Tibial artery (tissue), 4 donors: Measurements from ENCODE around the gene SLIT3.

Experiments used
- DNase-seq, 2 donors: peaks; one replicate each; pipeline ENCODE4 v3.0.0-alpha.2; 2019
- H3K27ac ChIP-seq, 2 donors: fragments of 200-600 bp; sonication (generic) in 1 of 2; 1 replicate in 1 of 2; 2 replicates in 1 of 2; pipeline ENCODE4 v1.5.1; 2018 to 2019; ENCODE audit warnings: mild to moderate bottlenecking in 1 of 2
- H3K27me3 ChIP-seq, 2 donors: fragments of 200-600 bp; sonication (generic) in 1 of 2; one replicate each; pipeline versions ENCODE4 v1.5.1 to v1.6.0; 2016 to 2019
- H3K36me3 ChIP-seq, 3 donors: fragments of 200-600 bp; sonication (generic) in 2 of 3; one replicate each; pipeline ENCODE4 v1.5.1; 2016 to 2019; ENCODE audit warnings: mild to moderate bottlenecking in 2 of 3
- H3K4me1 ChIP-seq, 4 donors: fragments of 200-600 bp; sonication (generic) in 2 of 4; 1 replicate in 3 of 4; 2 replicates in 1 of 4; pipeline ENCODE4 v1.5.1; 2016 to 2019
- H3K4me3 ChIP-seq, 2 donors: fragments of 200-600 bp; sonication (generic) in 1 of 2; 1 replicate in 1 of 2; 2 replicates in 1 of 2; pipeline ENCODE4 v1.5.1; 2018 to 2019; ENCODE audit warnings: mild to moderate bottlenecking in 2 of 2
- H3K9me3 ChIP-seq, 3 donors: fragments of 200-600 bp; sonication (generic) in 1 of 3; one replicate each; pipeline ENCODE4 v1.5.1; 2016 to 2019
- intact Hi-C: fragments of 100-400 bp; cut with DNase I; formaldehyde crosslinking; loops from one replicate; pipeline ENCODE4 v1.15.0; 2023; ENCODE audit warnings: low total_unique reads
- TF ChIP-seq, protein P1 (sequence below), 2 experiments: fragments of 200-600 bp in 1 of 2; fragments of 450-650 bp in 1 of 2; IDR thresholded peaks; one replicate each; pipeline ENCODE4 v1.5.1; 2017 to 2019; ENCODE audit warnings: antibody characterized with exemption in 2 of 2, mild to moderate bottlenecking in 1 of 2, moderate library complexity in 1 of 2

Gene SLIT3

DNA sequence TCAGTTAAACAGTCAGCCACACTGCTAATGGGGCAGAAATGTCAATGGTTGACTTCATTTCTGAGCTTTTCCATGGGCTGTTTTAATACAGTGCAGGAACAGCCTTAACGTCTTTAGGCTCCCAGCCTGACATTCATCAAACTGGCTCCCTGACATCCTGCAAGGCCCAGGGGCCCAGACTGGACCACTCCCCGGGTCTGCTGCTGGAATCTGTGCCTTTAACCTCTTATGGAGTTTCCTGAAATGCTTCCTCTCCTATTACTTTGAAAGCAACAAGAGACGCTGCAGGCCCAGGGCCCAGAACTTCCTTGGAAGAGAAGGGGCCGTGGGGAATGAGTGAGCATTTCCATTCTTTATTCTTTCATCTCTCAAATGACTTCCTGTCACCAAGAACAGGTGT lies 504.9 kb downstream of the SLIT3 start:
- intact Hi-C loops, result no loop called here
- no peak for DNase-seq
- Histone ChIP-seq H3K9me3 (no peaks in the 10 kb centered on the region), H3K27ac (no peak overlapping the region), H3K36me3 (no peaks in the 10 kb centered on the region), H3K4me3 (no peak overlapping the region), H3K4me1 (peaks cover 0 to 20% (median 15%) of the 10 kb centered on the region in 4 donors), H3K27me3 (no peaks in the 10 kb centered on the region)
- TF ChIP-seq, protein P1, sequence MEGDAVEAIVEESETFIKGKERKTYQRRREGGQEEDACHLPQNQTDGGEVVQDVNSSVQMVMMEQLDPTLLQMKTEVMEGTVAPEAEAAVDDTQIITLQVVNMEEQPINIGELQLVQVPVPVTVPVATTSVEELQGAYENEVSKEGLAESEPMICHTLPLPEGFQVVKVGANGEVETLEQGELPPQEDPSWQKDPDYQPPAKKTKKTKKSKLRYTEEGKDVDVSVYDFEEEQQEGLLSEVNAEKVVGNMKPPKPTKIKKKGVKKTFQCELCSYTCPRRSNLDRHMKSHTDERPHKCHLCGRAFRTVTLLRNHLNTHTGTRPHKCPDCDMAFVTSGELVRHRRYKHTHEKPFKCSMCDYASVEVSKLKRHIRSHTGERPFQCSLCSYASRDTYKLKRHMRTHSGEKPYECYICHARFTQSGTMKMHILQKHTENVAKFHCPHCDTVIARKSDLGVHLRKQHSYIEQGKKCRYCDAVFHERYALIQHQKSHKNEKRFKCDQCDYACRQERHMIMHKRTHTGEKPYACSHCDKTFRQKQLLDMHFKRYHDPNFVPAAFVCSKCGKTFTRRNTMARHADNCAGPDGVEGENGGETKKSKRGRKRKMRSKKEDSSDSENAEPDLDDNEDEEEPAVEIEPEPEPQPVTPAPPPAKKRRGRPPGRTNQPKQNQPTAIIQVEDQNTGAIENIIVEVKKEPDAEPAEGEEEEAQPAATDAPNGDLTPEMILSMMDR (IDR thresholded peaks at IDR 0.05), result no peak

DNA sequence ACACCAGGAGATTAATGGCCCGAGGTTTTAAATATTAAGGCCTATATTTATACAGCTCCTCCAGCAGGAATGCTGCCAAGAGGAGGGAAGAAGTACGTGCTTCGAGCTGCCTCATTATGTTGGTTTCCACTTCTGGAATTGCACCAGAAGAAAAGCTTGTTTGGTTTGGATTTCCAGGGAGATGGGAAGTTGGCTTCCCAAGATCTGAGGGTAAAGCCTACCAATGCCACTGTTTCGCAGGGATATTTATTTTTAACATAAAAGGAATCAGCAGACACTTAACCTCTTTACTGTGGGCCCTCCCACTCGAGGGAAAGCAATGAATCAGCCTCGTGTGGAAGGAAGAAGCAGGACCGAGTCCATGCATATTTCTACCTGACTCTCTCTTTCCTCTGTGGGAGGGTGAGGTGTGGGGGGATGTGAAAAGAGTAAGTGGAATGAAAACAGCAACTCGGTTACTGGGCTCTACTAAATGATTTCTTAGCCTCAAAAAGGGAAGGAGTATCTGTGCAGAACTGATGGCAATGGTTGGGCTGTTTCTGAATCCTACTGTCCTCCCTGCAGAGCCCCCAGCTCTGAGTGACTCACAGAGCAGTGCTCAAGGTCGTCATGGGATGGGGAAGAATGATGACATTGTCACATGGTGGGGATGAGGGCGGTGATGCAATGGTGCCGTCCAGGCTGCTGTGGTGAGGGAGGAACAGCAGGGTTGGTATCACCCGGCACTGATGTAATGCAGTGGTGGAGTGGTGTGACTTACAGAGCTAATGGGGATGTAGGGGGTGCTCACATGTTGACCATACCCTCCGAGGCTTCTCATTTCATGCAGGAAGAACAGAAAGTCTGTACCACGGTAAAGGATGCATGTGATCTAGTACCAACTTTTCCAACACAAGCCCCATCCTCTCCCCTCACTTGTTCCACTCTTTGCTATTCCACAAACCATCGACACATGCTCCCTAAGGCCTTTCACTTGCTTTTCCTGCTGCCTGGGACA lies 506.8 kb downstream of the SLIT3 start:
- H3K9me3 ChIP-seq, result no peaks in the 10 kb centered on the region
- H3K27me3 ChIP-seq, result no peaks in the 10 kb centered on the region
- no peaks in the 10 kb centered on the region for H3K36me3 ChIP-seq
- peak; percentile 62 to 88 for DNase-seq
- H3K27ac ChIP-seq, result peak overlapping the region; percentile 66 to 73
- intact Hi-C loops, result no loop called here
- peak overlapping the region in 1 of 2 donors; percentile 1 for H3K4me3 ChIP-seq
- H3K4me1 ChIP-seq, result peaks cover 0 to 30% (median 15%) of the 10 kb centered on the region in 4 donors
- TF ChIP-seq, protein P1 (IDR thresholded peaks at IDR 0.05), result no peak

DNA sequence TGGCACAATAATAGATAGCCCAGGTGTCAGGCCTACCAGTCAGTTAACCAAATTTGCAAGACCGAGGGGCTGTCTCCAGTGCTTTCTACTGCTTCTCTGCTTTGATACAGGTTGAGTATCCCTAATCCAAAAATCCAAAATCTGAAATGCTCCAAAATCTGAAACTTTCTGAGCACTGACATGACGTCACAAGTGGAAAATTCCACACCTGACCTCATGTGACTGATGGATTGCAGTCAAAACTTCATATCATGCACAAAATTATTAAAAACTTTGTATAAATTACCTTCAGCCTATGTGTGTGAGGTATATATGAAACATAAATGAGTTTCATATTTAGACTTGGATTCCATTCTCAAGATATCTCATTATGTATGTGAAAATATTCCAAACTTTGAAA lies 508.3 kb downstream of the SLIT3 start:
- Histone ChIP-seq H3K4me1 (peaks cover 0 to 30% (median 15%) of the 10 kb centered on the region in 4 donors), H3K4me3 (no peak overlapping the region), H3K9me3 (no peaks in the 10 kb centered on the region), H3K27me3 (no peaks in the 10 kb centered on the region), H3K27ac (no peak overlapping the region), H3K36me3 (no peaks in the 10 kb centered on the region)
- intact Hi-C loops, result no loop called here
- TF ChIP-seq, protein P1 (IDR thresholded peaks at IDR 0.05), result no peak
- DNase-seq, result no peak

DNA sequence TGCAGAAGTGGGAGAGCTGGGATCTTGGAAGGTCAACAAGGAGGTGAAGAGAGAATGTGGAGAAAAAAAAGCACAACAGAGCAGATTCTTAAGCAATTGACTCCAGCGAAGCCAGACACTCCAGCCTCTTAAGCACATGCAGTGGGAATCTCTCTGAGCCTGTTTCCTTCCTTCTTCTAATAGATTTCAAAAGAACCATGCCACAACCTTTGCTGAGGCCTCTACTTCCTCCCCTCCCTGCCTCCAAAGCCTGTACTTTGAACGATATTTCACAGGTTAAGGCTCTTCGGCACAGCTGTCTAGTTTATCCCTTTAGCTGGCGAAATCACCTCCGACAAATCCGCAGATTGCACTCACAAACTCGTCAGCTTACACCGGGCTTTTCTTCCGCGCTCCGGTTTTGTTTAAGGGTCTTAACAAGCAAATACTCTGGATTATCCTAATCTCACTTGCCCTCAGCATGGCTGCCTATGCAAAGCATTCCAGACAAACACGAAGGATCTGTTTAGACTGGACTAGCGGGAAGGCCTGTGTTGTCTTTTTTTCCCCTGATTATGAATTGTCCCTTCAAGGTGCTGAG lies 510.2 kb downstream of the SLIT3 start:
- Histone ChIP-seq H3K27me3 (no peaks in the 10 kb centered on the region), H3K9me3 (no peaks in the 10 kb centered on the region), H3K36me3 (peaks cover 0 to 13% (median 0%) of the 10 kb centered on the region in 3 donors), H3K4me1 (peaks cover 0 to 30% (median 15%) of the 10 kb centered on the region in 4 donors), H3K27ac (peak overlapping the region in 1 of 2 donors; percentile 45), H3K4me3 (no peak overlapping the region)
- TF ChIP-seq, protein P1 (IDR thresholded peaks at IDR 0.05), result no peak
- no peak for DNase-seq
- intact Hi-C loops, result no loop called here

DNA sequence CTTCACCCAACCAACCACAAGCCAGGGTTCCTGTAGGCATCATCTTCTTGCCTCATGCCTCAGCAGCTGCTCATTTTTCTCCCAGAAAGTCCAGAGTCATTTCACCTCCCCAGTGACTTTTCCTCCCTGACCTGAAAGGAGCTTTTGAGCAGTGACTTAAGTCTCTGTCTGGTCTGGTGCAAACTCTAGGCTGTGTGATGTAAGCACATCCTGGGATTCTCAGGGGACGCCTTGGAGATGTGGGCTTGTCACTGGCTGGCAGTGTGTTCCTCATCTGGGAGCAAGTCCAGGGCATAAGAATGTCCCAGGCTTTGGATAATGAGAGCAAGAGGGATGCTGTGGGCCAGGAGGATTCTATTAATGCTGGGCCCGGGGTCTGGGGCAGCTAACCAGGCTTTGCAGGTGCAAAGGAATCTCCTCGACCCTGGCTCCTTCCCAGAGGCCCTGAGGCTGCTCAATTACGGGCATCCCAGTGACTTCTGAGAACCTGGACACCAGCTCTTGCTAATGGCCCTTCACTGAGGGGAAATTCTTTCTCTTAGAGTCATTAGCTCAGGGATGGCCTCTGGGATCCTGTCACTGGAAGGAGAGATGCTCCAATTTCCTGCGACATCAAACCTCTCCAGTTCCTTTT lies 510.8 kb downstream of the SLIT3 start:
- H3K36me3 ChIP-seq, result peaks cover 0 to 19% (median 5%) of the 10 kb centered on the region in 3 donors
- H3K27me3 ChIP-seq, result no peaks in the 10 kb centered on the region
- DNase-seq, result peak; percentile 43 to 82
- TF ChIP-seq, protein P1 (IDR thresholded peaks at IDR 0.05), result no peak
- no peak overlapping the region for H3K4me3 ChIP-seq
- H3K9me3 ChIP-seq, result no peaks in the 10 kb centered on the region
- peak overlapping the region in 1 of 2 donors; percentile 45 for H3K27ac ChIP-seq
- intact Hi-C loops, result no loop called here
- H3K4me1 ChIP-seq, result peaks cover 0 to 30% (median 14%) of the 10 kb centered on the region in 4 donors
